Panc1 (cell line): ENCODE measurements around the gene TMEM37. TPM values are rescaled to one million over a fixed set of nuclear protein-coding genes. Genes with fewer than 3 reads are reported as not detected.

Experiments used
- ATAC-seq: fragments of 200-7000 bp; cut with Tn5 transposase; 2 replicates; pipeline ENCODE4 v1.9.1; 2020; ENCODE audit warnings: mild to moderate bottlenecking, moderate library complexity
- BruUV-seq: library from RNA; stranded (reverse); fragments of 400-500 nt; replicated peaks from 2 replicates; lab custom pipeline; 2021; lab: Mats Ljungman, UMichigan
- CTCF ChIA-PET: fragments of 300-600 bp; sonication (Branson Sonifier 250); formaldehyde crosslinking; loops from one replicate; lab custom pipeline; 2022; ENCODE audit warnings: antibody characterized with exemption; lab: Charles Lee
- POLR2A ChIA-PET: fragments of 300-600 bp; sonication (Branson Sonifier 250); formaldehyde crosslinking; loops from one replicate; lab custom pipeline; 2022; ENCODE audit warnings: antibody characterized with exemption; lab: Charles Lee
- DNase-seq: peaks from one replicate; pipeline ENCODE4 v3.0.0-alpha.2; 2010; ENCODE audit warnings: low read depth, low spot score
- H3K27ac ChIP-seq: 2 replicates; pipeline ENCODE4 v1.5.1; 2011; ENCODE audit warnings: mild to moderate bottlenecking, low read length, inconsistent platforms
- H3K27me3 ChIP-seq: fragments of 200-500 bp; sonication (Bioruptor generic); 2 replicates; pipeline ENCODE4 v1.6.0; 2014; ENCODE audit warnings: low read length, inconsistent platforms; ENCODE audit not compliant: control insufficient read depth, insufficient read depth
- H3K36me3 ChIP-seq: fragments of 200-500 bp; sonication (Bioruptor generic); 2 replicates; pipeline ENCODE4 v1.5.1; 2014; ENCODE audit warnings: inconsistent platforms, mild to moderate bottlenecking, low read length, moderate library complexity; ENCODE audit not compliant: control insufficient read depth, insufficient read depth
- H3K4me1 ChIP-seq: 2 replicates; pipeline ENCODE4 v1.5.1; 2011; ENCODE audit warnings: inconsistent platforms, mild to moderate bottlenecking, low read length, moderate library complexity; ENCODE audit not compliant: control insufficient read depth, insufficient read depth
- H3K4me3 ChIP-seq, 2 experiments: 2 replicates each; pipeline ENCODE4 v1.5.1; 2011 to 2012; ENCODE audit warnings: low read depth in 2 of 2, low read length in 2 of 2, mild to moderate bottlenecking in 2 of 2, inconsistent platforms in 1 of 2, moderate library complexity in 1 of 2
- H3K9me3 ChIP-seq: fragments of 200-500 bp; sonication (Bioruptor generic); 2 replicates; pipeline ENCODE4 v1.5.1; 2014; ENCODE audit warnings: low read depth, mild to moderate bottlenecking, inconsistent platforms, low read length, moderate library complexity; ENCODE audit not compliant: control insufficient read depth, insufficient read depth
- CTCF ChIP-seq: fragments of 450-650 bp; IDR thresholded peaks from 2 replicates; pipeline ENCODE4 v1.5.1; 2017; ENCODE audit warnings: mild to moderate bottlenecking
- POLR2AphosphoS5 ChIP-seq: IDR thresholded peaks from 2 replicates; pipeline ENCODE4 v1.6.1; 2012; ENCODE audit warnings: mild to moderate bottlenecking, low read depth, low read length, moderate library complexity
- SIN3A ChIP-seq: IDR thresholded peaks from 2 replicates; pipeline ENCODE4 v1.6.1; 2012; ENCODE audit warnings: low read depth, mild to moderate bottlenecking, low read length, moderate library complexity, borderline replicate concordance; ENCODE audit not compliant: insufficient read depth
- TCF7L2 ChIP-seq: IDR thresholded peaks from 2 replicates; pipeline ENCODE4 v1.6.1; 2011; ENCODE audit warnings: mild to moderate bottlenecking, low read depth, low read length, inconsistent platforms
- in situ Hi-C: cut with HindIII; loops from 2 replicates; pipeline ENCODE4 v1.10.0; 2016; ENCODE audit warnings: low sequenced_read_pairs, low pct_unique_long_range_greater_than_20kb
- intact Hi-C: fragments of 100-400 bp; cut with micrococcal nuclease; formaldehyde crosslinking; loops from one replicate; pipeline ENCODE4 v1.10.0; 2022; ENCODE audit not compliant: unreplicated experiment
- total RNA-seq: library from RNA; stranded (reverse); gene quantifications from one replicate; pipeline ENCODE4 v1.2.1, GENCODE V29; 2021; ENCODE audit not compliant: unreplicated experiment
- TF ChIP-seq, protein P1 (sequence below), 2 experiments: IDR thresholded peaks; 2 replicates each; pipeline ENCODE4 v1.6.1; 2011 to 2012; ENCODE audit warnings: low read depth in 2 of 2, control low read depth in 1 of 2, low read length in 1 of 2, mild to moderate bottlenecking in 1 of 2, moderate library complexity in 1 of 2; ENCODE audit not compliant: insufficient read depth in 1 of 2

The TMEM37 gene
- total RNA-seq, 1 experiment from 2014 or later, result 0.28 TPM

DNA sequence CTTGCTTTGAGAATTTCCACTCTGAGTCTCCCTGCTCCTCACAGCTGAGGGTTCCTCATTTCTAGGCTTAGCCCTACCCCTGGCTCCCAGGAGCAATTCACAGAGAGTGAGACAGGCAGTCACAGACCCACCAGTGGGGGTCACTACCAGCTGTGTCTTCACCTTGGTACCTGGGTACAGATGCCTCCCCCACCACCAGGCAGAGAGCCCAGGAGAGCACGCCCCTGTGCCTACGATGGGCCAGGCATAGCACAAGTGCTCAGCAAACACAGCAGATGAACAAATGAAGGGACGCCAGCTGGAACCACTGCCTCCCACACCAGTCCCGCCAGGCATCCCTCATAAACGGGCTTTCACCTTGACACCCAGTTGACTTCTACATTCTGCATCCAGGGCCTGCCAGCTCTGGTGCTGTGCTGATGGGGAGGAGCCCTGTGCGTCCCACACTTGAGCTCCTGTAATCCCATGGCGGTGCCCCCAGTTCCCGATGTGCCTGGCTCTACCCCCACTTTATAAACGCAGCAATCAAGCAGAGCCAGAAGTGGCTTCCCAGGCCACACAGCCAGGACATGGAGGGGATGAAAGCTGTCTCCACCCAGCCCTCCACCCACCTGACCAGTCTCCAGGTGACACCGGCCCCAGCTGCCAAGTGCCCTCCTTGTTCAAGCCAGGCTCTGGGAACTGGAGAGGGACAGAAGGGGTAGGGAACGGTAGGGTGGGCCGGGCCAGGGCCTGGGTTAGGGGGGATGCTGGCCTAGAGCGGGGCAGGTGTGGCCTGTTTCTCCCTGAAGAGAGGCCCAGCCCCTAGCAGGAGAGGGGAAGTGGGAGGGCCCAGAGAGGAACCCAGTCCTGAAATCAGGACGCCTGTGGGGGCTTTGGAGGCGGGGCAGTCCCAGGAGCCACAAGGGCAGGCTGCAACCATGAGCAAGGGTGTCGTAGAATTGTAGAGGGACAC is 50.1 kb downstream of the TMEM37 start:
- ATAC-seq (no peak), DNase-seq (no peak)
- in situ Hi-C loops, result no loop called here
- Histone ChIP-seq H3K36me3 (no peaks in the 10 kb centered on the region), H3K4me3 (no peak overlapping the region), H3K9me3 (no peaks in the 10 kb centered on the region), H3K27me3 (no peaks in the 10 kb centered on the region), H3K4me1 (no peaks in the 10 kb centered on the region), H3K27ac (no peak overlapping the region)
- no peak for TF ChIP-seq SIN3A
- no peak for TF ChIP-seq TCF7L2
- TF ChIP-seq, protein P1, sequence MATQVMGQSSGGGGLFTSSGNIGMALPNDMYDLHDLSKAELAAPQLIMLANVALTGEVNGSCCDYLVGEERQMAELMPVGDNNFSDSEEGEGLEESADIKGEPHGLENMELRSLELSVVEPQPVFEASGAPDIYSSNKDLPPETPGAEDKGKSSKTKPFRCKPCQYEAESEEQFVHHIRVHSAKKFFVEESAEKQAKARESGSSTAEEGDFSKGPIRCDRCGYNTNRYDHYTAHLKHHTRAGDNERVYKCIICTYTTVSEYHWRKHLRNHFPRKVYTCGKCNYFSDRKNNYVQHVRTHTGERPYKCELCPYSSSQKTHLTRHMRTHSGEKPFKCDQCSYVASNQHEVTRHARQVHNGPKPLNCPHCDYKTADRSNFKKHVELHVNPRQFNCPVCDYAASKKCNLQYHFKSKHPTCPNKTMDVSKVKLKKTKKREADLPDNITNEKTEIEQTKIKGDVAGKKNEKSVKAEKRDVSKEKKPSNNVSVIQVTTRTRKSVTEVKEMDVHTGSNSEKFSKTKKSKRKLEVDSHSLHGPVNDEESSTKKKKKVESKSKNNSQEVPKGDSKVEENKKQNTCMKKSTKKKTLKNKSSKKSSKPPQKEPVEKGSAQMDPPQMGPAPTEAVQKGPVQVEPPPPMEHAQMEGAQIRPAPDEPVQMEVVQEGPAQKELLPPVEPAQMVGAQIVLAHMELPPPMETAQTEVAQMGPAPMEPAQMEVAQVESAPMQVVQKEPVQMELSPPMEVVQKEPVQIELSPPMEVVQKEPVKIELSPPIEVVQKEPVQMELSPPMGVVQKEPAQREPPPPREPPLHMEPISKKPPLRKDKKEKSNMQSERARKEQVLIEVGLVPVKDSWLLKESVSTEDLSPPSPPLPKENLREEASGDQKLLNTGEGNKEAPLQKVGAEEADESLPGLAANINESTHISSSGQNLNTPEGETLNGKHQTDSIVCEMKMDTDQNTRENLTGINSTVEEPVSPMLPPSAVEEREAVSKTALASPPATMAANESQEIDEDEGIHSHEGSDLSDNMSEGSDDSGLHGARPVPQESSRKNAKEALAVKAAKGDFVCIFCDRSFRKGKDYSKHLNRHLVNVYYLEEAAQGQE (IDR thresholded peaks at IDR 0.05; ENCODE audit: insufficient read depth in 1 of 2, low read depth in 2 of 2, low read length in 1 of 2), result no peak
- no peak for TF ChIP-seq POLR2AphosphoS5
- no peak for TF ChIP-seq CTCF
- intact Hi-C loops, result no loop called here
- BruUV-seq, result no TSS peak
- CTCF ChIA-PET, result no interaction called here
- POLR2A ChIA-PET, result no interaction called here

- ATAC-seq (peak; percentile 23), DNase-seq (no peak)
- POLR2A ChIA-PET, result no interaction called here
- no peaks in the 10 kb centered on the region for H3K36me3 ChIP-seq
- CTCF ChIA-PET, result no interaction called here
- no TSS peak for BruUV-seq
- H3K27me3 ChIP-seq, result no peaks in the 10 kb centered on the region
- intact Hi-C loops, result no loop called here
- H3K4me3 ChIP-seq, result no peak overlapping the region
- no peak for TF ChIP-seq SIN3A
- TF ChIP-seq TCF7L2, result no peak
- TF ChIP-seq, protein P1 (IDR thresholded peaks at IDR 0.05; ENCODE audit: insufficient read depth in 1 of 2, low read depth in 2 of 2, low read length in 1 of 2), result no peak
- TF ChIP-seq POLR2AphosphoS5, result no peak
- no peaks in the 10 kb centered on the region for H3K9me3 ChIP-seq
- H3K27ac ChIP-seq, result no peak overlapping the region
- in situ Hi-C loops, result no loop called here
- H3K4me1 ChIP-seq, result no peaks in the 10 kb centered on the region
Observed at GRCh38 chr2:119482481-119483394, 51.1 kb downstream of the TMEM37 start.
